AG04449 (cell line): ENCODE measurements around the gene LEKR1.

Source experiments
- CTCF ChIA-PET: fragments of 350-600 bp; formaldehyde crosslinking; extraction: SDS; loops from one replicate; lab custom pipeline; 2021; ENCODE audit warnings: antibody characterized with exemption; lab: Yijun Ruan, JAX
- POLR2A ChIA-PET: fragments of 400-600, 350-600 bp; formaldehyde crosslinking; extraction: SDS; loops from one replicate; lab custom pipeline; 2020; ENCODE audit warnings: antibody characterized with exemption, inconsistent platforms; lab: Yijun Ruan, JAX
- DNase-seq: peaks from one replicate; pipeline ENCODE4 v3.0.0-alpha.2; 2010; ENCODE audit warnings: low read depth, low spot score
- H3K4me3 ChIP-seq: 2 replicates; pipeline ENCODE4 v1.5.1; 2011; ENCODE audit warnings: low read depth, mild to moderate bottlenecking, control low read depth, low read length
- CTCF ChIP-seq: IDR thresholded peaks from one replicate; pipeline ENCODE4 v1.5.1; 2011; ENCODE audit warnings: mild to moderate bottlenecking, moderate library complexity, low read length, control low read depth, inconsistent platforms; ENCODE audit not compliant: insufficient read depth; ENCODE audit errors: missing control alignments

Gene LEKR1

GRCh38 chr3:157001221-157001957, 175.2 kb downstream of the LEKR1 start:
- CTCF ChIA-PET: no interaction called here
- no peak for TF ChIP-seq CTCF
- H3K4me3 ChIP-seq: no peak overlapping the region
- POLR2A ChIA-PET: no interaction called here
- no peak for DNase-seq

- ChIA-PET POLR2A (no interaction called here), CTCF (no interaction called here)
Measured at GRCh38 chr3:157021679-157022078, 195.5 kb downstream of the LEKR1 start.

GRCh38 chr3:157023226-157023625, 197.1 kb downstream of the LEKR1 start:
- TF ChIP-seq CTCF: no peak
- H3K4me3 ChIP-seq: no peak overlapping the region
- ChIA-PET POLR2A (no interaction called here), CTCF (no interaction called here)
- no peak for DNase-seq

More at GRCh38 chr3:157021679-157022078, 195.5 kb downstream of the LEKR1 start:
- DNase-seq: no peak
- no peak overlapping the region for H3K4me3 ChIP-seq
- TF ChIP-seq CTCF: no peak

- H3K4me3 ChIP-seq: no peak overlapping the region
- TF ChIP-seq CTCF: no peak
- no peak for DNase-seq
- ChIA-PET POLR2A (no interaction called here), CTCF (interaction anchor here (1.1 kb wide), 1 partner anchor 10 kb away, joined by 3 read pairs; no protein-coding TSS in a partner anchor)
Measured at GRCh38 chr3:157026091-157026490, 199.9 kb downstream of the LEKR1 start.

GRCh38 chr3:157027861-157028745, 201.9 kb downstream of the LEKR1 start:
- no peak for TF ChIP-seq CTCF
- ChIA-PET CTCF (no interaction called here), POLR2A (no interaction called here)
- H3K4me3 ChIP-seq: no peak overlapping the region
- DNase-seq: no peak

- ChIA-PET CTCF (no interaction called here), POLR2A (no interaction called here)
- no peak for DNase-seq
- H3K4me3 ChIP-seq: no peak overlapping the region
- no peak for TF ChIP-seq CTCF
Measured at GRCh38 chr3:157029365-157029790, 203.2 kb downstream of the LEKR1 start.
